ENCODE results near the gene CCDC188.

- TF ChIP-seq, protein P1, sequence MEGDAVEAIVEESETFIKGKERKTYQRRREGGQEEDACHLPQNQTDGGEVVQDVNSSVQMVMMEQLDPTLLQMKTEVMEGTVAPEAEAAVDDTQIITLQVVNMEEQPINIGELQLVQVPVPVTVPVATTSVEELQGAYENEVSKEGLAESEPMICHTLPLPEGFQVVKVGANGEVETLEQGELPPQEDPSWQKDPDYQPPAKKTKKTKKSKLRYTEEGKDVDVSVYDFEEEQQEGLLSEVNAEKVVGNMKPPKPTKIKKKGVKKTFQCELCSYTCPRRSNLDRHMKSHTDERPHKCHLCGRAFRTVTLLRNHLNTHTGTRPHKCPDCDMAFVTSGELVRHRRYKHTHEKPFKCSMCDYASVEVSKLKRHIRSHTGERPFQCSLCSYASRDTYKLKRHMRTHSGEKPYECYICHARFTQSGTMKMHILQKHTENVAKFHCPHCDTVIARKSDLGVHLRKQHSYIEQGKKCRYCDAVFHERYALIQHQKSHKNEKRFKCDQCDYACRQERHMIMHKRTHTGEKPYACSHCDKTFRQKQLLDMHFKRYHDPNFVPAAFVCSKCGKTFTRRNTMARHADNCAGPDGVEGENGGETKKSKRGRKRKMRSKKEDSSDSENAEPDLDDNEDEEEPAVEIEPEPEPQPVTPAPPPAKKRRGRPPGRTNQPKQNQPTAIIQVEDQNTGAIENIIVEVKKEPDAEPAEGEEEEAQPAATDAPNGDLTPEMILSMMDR (IDR thresholded peaks at IDR 0.05; ENCODE audit: low read depth, low read length): no peak
- no peak for TF ChIP-seq EZH2phosphoT487 (IDR thresholded peaks at IDR 0.05; ENCODE audit: low read depth)
Measured at GRCh38 chr22:20129747-20130014, 21.2 kb downstream of the CCDC188 start.
